Glutamatergic neuron (in vitro differentiated cells): ENCODE measurements around the gene PTPRG. TPM values are rescaled to one million over a fixed set of nuclear protein-coding genes. Genes with fewer than 3 reads are reported as not detected.

ENCODE experiments used
- DNase-seq: peaks from one replicate; pipeline ENCODE4 v3.0.0; 2022
- H3K27ac Mint-ChIP-seq: one replicate; pipeline ENCODE4 v1.8.0; 2020; ENCODE audit warnings: mild to moderate bottlenecking, mixed read lengths, inconsistent platforms; ENCODE audit not compliant: unreplicated experiment
- H3K27me3 Mint-ChIP-seq: one replicate; pipeline ENCODE4 v1.8.0; 2020; ENCODE audit warnings: mild to moderate bottlenecking, moderate library complexity, mixed read lengths, inconsistent platforms; ENCODE audit not compliant: unreplicated experiment
- H3K36me3 Mint-ChIP-seq: one replicate; pipeline ENCODE4 v1.8.0; 2020; ENCODE audit warnings: mild to moderate bottlenecking, mixed read lengths, inconsistent platforms; ENCODE audit not compliant: unreplicated experiment
- H3K4me1 Mint-ChIP-seq: one replicate; pipeline ENCODE4 v1.8.0; 2020; ENCODE audit warnings: mild to moderate bottlenecking, low read depth, mixed read lengths, inconsistent platforms; ENCODE audit not compliant: unreplicated experiment
- H3K4me3 Mint-ChIP-seq: one replicate; pipeline ENCODE4 v1.8.0; 2020; ENCODE audit warnings: mild to moderate bottlenecking, mixed read lengths, inconsistent platforms; ENCODE audit not compliant: unreplicated experiment
- H3K9me3 Mint-ChIP-seq: one replicate; pipeline ENCODE4 v1.8.0; 2020; ENCODE audit warnings: mild to moderate bottlenecking, moderate library complexity, mixed read lengths, inconsistent platforms; ENCODE audit not compliant: unreplicated experiment
- total RNA-seq: library from RNA; stranded (reverse); fragmentation: NEBNext Ultra II Directional; extraction: Animal tissue kit (Norgen Biotek cat#: 25700); gene quantifications from one replicate; pipeline ENCODE4 v1.2.1, GENCODE V29; 2021; ENCODE audit not compliant: unreplicated experiment
- TF ChIP-seq, protein P1 (sequence below): fragments of 200-600 bp; sonication (generic); IDR thresholded peaks from one replicate; pipeline ENCODE4 v1.5.0; 2021; ENCODE audit not compliant: partially characterized antibody, unreplicated experiment

The PTPRG gene
- total RNA-seq, 1 donor from 2014 or later = 52.1 TPM

DNA sequence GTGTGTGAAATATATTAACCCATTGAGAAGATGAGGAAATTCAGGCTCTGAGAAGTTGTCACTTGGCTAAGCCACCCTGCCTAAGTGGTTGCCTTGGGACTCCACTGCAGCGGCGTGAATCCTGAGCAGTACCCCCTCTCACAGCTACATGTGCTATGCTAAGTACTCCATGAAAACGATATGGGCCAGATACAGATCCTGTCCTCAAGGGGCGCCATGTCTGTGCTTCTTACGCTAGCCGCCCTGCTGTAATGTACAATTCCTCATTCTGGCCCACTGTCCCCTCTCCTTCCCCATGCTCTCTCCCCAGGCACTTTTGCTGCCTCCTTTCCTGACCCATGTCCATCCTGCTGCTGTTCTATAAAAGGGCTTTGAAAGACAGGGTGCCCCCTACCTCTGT is 671.7 kb downstream of the PTPRG start:
- Mint-ChIP-seq H3K27me3 (no peaks in the 10 kb centered on the region), H3K27ac (no peak overlapping the region), H3K4me1 (peaks cover 27% of the 10 kb centered on the region), H3K36me3 (no peaks in the 10 kb centered on the region), H3K9me3 (no peaks in the 10 kb centered on the region), H3K4me3 (no peak overlapping the region)
- TF ChIP-seq, protein P1, sequence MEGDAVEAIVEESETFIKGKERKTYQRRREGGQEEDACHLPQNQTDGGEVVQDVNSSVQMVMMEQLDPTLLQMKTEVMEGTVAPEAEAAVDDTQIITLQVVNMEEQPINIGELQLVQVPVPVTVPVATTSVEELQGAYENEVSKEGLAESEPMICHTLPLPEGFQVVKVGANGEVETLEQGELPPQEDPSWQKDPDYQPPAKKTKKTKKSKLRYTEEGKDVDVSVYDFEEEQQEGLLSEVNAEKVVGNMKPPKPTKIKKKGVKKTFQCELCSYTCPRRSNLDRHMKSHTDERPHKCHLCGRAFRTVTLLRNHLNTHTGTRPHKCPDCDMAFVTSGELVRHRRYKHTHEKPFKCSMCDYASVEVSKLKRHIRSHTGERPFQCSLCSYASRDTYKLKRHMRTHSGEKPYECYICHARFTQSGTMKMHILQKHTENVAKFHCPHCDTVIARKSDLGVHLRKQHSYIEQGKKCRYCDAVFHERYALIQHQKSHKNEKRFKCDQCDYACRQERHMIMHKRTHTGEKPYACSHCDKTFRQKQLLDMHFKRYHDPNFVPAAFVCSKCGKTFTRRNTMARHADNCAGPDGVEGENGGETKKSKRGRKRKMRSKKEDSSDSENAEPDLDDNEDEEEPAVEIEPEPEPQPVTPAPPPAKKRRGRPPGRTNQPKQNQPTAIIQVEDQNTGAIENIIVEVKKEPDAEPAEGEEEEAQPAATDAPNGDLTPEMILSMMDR = no peak
- no peak for DNase-seq

DNA sequence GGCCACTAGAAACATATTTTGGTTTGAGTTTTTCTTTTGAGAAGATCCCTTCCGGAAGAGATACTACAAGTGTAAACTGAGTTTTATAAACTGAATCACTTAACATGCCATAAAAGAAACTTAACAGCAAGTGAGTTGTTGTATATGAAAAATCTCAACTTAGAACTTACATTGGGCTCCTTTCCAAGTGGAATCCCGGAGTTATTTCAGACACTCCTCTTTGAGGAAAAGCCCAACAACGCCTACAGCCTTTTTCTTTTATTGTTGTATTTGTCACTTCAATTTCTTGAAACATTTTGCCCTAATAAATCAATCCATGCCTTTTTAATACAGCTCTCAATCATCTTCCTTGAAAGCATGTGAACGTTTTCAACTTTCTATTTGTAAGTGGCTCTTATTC is 674.6 kb downstream of the PTPRG start:
- no peak for DNase-seq
- TF ChIP-seq, protein P1 = no peak

DNA sequence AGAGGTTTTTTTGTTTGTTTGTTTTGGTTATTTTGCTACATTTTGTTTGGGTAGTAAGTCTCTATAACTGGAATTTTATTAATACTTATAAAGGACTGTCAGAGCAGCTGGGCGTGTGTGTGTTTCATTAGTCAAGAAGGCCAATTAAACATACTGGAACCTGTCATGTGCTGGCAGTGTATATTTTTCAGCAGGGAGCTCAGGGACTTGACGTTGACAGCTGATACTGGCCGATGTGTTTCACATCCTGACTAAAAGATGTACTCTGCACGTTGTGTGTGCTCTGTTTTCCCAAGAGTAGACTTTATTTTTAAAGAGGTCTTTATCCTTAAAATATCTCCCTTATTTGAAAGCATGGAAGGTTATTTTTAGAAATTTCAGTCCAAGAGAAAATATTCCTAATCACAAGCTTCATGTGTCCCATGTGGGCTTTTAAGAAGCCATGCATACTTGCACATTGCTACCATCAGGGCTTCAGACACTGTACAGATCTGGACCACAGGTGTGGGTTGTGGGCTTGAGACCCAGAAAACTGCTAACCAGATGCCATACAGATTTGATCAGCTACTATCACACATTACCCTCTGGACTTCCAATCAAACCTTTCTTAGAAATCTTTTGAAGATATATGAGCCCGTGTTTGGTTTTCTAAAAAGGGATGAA is 676.0 kb downstream of the PTPRG start:
- no peaks in the 10 kb centered on the region for H3K9me3 Mint-ChIP-seq
- no peak overlapping the region for H3K4me3 Mint-ChIP-seq
- H3K27ac Mint-ChIP-seq = no peak overlapping the region
- H3K36me3 Mint-ChIP-seq = no peaks in the 10 kb centered on the region
- TF ChIP-seq, protein P1 = no peak
- DNase-seq = no peak
- peaks cover 2% of the 10 kb centered on the region for H3K27me3 Mint-ChIP-seq
- peaks cover 53% of the 10 kb centered on the region for H3K4me1 Mint-ChIP-seq

More for the DNA sequence above, 674.6 kb downstream of the PTPRG start:
- Mint-ChIP-seq H3K27ac (no peak overlapping the region), H3K36me3 (no peaks in the 10 kb centered on the region), H3K4me3 (no peak overlapping the region), H3K27me3 (peaks cover 2% of the 10 kb centered on the region), H3K4me1 (peaks cover 44% of the 10 kb centered on the region), H3K9me3 (no peaks in the 10 kb centered on the region)

DNA sequence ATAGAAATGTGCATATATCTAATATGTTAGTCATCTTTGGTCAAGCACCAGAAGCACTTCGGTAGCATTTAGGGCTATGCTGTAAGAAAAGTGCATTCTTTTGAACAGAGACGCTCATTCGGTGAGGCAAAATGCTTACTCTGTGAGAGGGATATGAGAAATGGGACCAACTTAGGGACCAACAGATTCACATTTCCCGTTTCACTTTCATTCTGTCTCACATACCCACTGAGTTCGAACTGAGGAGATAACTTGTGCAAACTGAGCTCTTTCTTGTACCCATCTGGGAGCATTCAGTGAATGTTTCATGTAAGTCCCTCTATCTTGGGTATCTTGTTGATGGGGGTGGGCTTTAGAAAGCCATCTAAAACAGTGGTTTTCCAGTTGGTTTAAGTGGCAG is 676.6 kb downstream of the PTPRG start:
- H3K27me3 Mint-ChIP-seq = peaks cover 2% of the 10 kb centered on the region
- TF ChIP-seq, protein P1 = no peak
- no peaks in the 10 kb centered on the region for H3K9me3 Mint-ChIP-seq
- no peaks in the 10 kb centered on the region for H3K36me3 Mint-ChIP-seq
- no peak for DNase-seq
- H3K4me1 Mint-ChIP-seq = peaks cover 59% of the 10 kb centered on the region
- peak overlapping the region; percentile 35 for H3K4me3 Mint-ChIP-seq
- H3K27ac Mint-ChIP-seq = no peak overlapping the region

DNA sequence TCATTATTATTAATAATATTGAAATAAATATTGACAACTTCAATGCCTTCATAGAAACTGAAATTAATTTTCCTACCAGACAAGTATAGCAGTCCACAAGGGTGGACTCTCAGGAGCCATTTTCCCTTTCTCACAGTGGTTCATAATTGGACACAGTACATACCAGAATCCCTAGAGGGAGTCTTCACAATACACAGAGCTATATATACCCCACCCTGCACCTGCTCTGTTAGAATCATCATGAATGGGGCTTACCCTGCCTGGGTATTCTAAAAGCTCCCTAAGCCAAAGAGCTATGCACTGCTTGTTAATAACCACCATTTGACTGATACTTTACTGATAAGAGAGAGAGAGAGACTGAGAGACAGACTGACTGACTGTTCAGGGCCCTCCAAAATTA is 677.1 kb downstream of the PTPRG start:
- DNase-seq = no peak
- TF ChIP-seq, protein P1 = no peak
- Mint-ChIP-seq H3K9me3 (no peaks in the 10 kb centered on the region), H3K27me3 (peaks cover 2% of the 10 kb centered on the region), H3K4me1 (peaks cover 63% of the 10 kb centered on the region), H3K4me3 (no peak overlapping the region), H3K36me3 (no peaks in the 10 kb centered on the region), H3K27ac (no peak overlapping the region)
